Measurements from ENCODE around the gene ACER2. TPM values are rescaled to one million over a fixed set of nuclear protein-coding genes. Genes with fewer than 3 reads are reported as not detected.

Gene ACER2
- total RNA-seq, 1 donor from 2014 or later, result 10.8 TPM

- H3K4me3 ChIP-seq (ENCODE audit: low read depth, low read length), result no peak overlapping the region
- TF ChIP-seq CTCF (IDR thresholded peaks at IDR 0.05; ENCODE audit: insufficient read depth, low read length, poor library complexity, severe bottlenecking), result no peak
- DNase-seq (ENCODE audit: low read depth), result no peak
- H3K27me3 ChIP-seq (ENCODE audit: control insufficient read depth, insufficient read depth, low read length), result no peaks in the 10 kb centered on the region
- H3K36me3 ChIP-seq (ENCODE audit: control insufficient read depth, insufficient read depth, low read length), result no peaks in the 10 kb centered on the region
Observed at GRCh38 chr9:19440376-19440775, 31.6 kb downstream of the ACER2 start.

GRCh38 chr9:19440823-19441580 is 32.2 kb downstream of the ACER2 start:
- no peak for DNase-seq (ENCODE audit: low read depth)
- TF ChIP-seq CTCF (IDR thresholded peaks at IDR 0.05; ENCODE audit: insufficient read depth, low read length, poor library complexity, severe bottlenecking), result no peak
- Histone ChIP-seq H3K4me3 (ENCODE audit: low read depth, low read length) (no peak overlapping the region), H3K27me3 (ENCODE audit: control insufficient read depth, insufficient read depth, low read length) (no peaks in the 10 kb centered on the region), H3K36me3 (ENCODE audit: control insufficient read depth, insufficient read depth, low read length) (no peaks in the 10 kb centered on the region)

DNA sequence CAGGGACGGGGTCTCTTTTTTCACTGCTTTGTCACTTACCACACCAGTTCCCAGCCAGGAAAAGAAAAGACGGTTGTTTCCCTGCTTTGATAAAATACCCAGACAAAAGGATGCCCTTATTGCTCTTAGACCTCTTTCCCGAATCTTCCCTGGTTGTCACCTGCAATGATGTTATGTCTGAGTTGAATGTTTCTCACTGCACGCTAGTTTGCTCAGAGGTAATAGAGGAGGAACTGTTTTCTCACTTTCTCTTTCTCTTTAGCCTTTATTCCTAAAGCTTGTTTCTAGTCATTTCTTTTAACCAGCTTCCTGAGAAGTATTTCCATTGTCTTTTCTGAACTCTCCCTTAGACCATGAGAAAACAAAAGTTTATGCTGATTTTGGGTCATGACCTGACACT is 32.9 kb downstream of the ACER2 start:
- TF ChIP-seq CTCF (IDR thresholded peaks at IDR 0.05; ENCODE audit: insufficient read depth, low read length, poor library complexity, severe bottlenecking), result no peak

GRCh38 chr9:19442240-19442639 is 33.4 kb downstream of the ACER2 start:
- no peak for TF ChIP-seq CTCF (IDR thresholded peaks at IDR 0.05; ENCODE audit: insufficient read depth, low read length, poor library complexity, severe bottlenecking)
- Histone ChIP-seq H3K27me3 (ENCODE audit: control insufficient read depth, insufficient read depth, low read length) (no peaks in the 10 kb centered on the region), H3K4me3 (ENCODE audit: low read depth, low read length) (no peak overlapping the region), H3K36me3 (ENCODE audit: control insufficient read depth, insufficient read depth, low read length) (no peaks in the 10 kb centered on the region)
- no peak for DNase-seq (ENCODE audit: low read depth)

More for the DNA sequence above, 32.9 kb downstream of the ACER2 start:
- H3K27me3 ChIP-seq (ENCODE audit: control insufficient read depth, insufficient read depth, low read length), result no peaks in the 10 kb centered on the region
- no peaks in the 10 kb centered on the region for H3K36me3 ChIP-seq (ENCODE audit: control insufficient read depth, insufficient read depth, low read length)
- no peak overlapping the region for H3K4me3 ChIP-seq (ENCODE audit: low read depth, low read length)
- no peak for DNase-seq (ENCODE audit: low read depth)

GRCh38 chr9:19445452-19445851 is 36.6 kb downstream of the ACER2 start:
- no peak for DNase-seq (ENCODE audit: low read depth)
- no peak for TF ChIP-seq CTCF (IDR thresholded peaks at IDR 0.05; ENCODE audit: insufficient read depth, low read length, poor library complexity, severe bottlenecking)
- Histone ChIP-seq H3K36me3 (ENCODE audit: control insufficient read depth, insufficient read depth, low read length) (peaks cover 2% of the 10 kb centered on the region), H3K27me3 (ENCODE audit: control insufficient read depth, insufficient read depth, low read length) (no peaks in the 10 kb centered on the region), H3K4me3 (ENCODE audit: low read depth, low read length) (no peak overlapping the region)

- DNase-seq (ENCODE audit: low read depth), result no peak
- H3K27me3 ChIP-seq (ENCODE audit: control insufficient read depth, insufficient read depth, low read length), result no peaks in the 10 kb centered on the region
- no peak overlapping the region for H3K4me3 ChIP-seq (ENCODE audit: low read depth, low read length)
- TF ChIP-seq CTCF (IDR thresholded peaks at IDR 0.05; ENCODE audit: insufficient read depth, low read length, poor library complexity, severe bottlenecking), result no peak
- peaks cover 2% of the 10 kb centered on the region for H3K36me3 ChIP-seq (ENCODE audit: control insufficient read depth, insufficient read depth, low read length)
Observed at GRCh38 chr9:19446361-19446861, 37.6 kb downstream of the ACER2 start.

Data from kidney epithelial cell (primary cell).